GM21381 (cell line): Measurements from ENCODE around the gene PROX2.

Source experiments
- ATAC-seq: cut with Tn5 transposase; IDR thresholded peaks from one replicate; pipeline ENCODE4 v1.9.1; 2021; ENCODE audit warnings: mild to moderate bottlenecking, moderate library complexity; ENCODE audit not compliant: unreplicated experiment

Gene PROX2

DNA sequence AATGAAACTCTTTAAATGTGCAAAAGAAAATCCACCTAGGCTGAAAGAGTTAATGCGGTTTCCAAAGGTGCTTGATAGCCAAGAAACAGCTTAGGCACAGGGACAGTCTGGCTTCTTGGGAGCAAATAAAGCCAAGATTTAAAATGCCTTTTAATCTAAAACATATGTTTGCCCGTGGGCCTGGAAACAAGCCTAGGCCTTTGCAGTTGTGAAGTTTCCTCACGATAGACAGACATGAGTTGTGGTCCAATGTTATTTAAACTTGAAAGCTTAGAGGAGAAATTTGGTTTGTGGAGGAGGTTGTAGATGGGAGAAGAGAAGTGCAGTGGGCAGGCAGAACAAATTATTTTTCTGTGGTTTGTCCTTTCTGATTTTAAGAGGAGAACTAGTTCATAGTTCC is 29.8 kb downstream of the PROX2 start:
- ATAC-seq: no peak

DNA sequence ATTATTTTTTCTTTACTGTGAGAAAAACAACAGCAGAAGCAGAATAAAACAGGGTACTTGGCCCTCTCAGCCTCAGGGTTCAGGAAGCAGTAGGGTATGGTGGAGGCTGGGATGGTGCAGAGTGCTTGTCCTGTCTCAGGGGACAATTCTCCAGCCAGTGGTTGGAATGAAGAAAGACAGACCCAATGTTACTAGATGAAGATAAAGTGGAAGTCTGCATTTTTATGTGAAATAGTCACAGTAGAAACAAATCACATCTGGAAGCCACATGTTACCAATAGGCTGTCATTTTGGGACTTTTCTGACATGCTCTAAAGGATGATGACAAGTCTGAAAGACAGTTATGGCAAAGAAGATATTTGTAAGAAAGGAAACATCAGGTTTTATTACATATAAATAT is 32.3 kb downstream of the PROX2 start:
- ATAC-seq: no peak

DNA sequence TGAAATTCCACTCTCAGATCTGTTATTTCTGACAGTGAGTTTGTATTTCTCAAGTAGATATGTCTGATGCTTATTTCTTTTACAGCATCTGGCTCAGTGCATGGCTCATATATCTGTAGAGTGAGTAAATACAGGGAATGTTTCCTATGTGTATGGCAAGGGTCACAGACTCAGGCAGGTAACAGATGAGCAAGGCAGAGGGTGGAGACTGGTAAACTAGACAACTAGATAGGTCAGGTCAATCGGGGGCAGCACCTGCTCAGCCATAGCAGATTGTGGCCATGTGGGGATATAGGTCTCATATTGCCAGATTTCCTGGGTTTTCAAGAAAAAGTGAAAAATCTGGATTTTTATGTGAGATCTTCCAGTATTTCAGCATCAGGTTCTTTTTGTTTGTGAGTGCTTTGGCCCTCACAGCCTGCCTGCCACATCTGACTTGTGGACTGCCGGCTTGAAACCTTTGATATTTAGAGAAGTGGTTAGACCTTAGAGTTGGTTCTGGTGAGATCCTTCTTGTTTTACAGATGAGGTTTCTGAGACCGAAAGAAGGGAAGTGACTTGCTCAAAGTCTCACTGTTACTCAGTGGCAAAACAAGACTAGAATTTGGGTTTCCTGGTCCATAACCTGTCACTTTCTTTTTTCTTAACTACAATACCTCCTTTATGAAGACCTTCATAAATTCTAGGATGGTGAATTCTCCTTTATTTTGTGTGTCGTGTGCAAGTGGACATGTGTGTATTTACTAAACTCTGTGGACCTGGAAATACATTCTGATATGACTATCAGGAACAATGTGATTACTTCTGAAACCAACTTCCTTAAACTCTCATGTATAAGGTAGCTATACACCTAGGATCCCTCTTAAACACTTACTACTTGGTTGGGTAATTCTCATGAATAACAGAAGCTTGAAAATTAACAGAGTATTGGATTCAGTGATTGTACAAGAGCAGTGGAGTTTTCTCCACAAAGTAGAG is 34.4 kb downstream of the PROX2 start:
- ATAC-seq: peak; percentile 72

DNA sequence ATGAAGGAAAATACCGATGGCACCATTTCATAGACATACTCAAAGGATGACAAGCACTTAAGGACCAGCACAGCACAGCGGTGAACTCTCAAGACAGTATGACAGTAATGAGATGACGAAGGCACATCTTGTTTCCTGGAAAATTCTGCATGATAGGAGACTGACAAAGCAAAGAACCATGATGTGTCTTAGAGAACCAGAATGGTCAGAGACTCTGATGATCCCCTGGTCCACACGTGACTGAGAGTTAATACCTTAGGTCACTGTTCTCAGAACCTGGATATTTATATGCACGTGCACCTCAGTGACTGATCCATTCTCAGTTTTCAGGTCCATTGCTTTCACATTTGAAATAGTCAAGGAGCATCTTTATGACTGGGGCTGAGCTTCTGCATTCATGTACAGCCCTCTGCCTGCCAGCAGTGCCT is 35.3 kb downstream of the PROX2 start:
- ATAC-seq: peak; percentile 48

DNA sequence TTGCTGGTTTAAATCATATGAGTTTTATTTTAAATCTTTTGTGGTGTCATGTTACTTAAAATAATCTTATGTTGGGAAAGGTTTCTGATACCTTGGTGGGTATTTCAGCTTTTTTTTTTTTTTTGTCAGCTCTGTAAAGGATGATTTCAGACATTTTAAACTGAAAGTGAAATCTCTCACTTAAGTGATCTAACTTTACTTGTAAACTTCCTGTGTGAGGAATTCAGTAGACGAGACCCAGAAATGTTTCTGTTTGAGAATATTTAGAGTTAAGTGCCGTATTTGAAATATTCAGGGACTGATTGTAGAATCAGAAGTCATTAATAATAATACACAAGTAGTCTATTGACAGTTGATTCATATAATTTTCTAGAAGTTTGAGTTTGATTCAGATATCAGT is 37.8 kb downstream of the PROX2 start:
- no peak for ATAC-seq

DNA sequence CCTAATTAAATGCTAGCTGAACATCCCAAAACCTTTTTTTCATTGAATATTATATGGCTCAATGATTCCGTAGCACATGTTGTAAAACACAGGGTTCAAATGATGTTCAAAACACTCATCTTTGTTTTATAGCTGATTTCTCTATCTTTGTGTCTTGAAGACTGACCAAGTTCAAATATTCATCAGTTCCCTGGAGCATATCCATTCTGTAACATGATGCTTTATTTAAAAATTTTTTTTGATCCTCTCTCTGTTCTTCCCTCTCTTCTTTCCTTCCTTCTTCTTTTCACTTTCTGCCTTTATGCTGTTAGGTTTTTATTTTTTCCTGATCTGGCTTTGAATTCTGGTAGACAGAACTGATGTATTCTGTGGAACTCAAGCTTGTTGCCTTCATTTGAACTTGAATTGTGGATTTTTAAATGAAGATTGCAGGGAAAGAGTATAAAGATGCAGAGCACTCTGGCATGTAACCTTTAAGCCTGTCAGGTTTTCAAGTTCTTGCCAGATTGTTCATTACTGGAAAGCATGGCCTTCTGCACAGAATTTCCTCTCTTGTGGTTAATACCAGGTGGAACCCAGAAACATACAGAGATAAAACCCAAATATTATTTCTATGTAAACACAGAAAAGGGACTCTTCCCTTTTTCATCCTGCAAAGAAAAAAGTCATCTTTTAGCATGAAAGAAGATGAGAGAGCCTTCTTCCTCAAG is 39.5 kb downstream of the PROX2 start:
- no peak for ATAC-seq

DNA sequence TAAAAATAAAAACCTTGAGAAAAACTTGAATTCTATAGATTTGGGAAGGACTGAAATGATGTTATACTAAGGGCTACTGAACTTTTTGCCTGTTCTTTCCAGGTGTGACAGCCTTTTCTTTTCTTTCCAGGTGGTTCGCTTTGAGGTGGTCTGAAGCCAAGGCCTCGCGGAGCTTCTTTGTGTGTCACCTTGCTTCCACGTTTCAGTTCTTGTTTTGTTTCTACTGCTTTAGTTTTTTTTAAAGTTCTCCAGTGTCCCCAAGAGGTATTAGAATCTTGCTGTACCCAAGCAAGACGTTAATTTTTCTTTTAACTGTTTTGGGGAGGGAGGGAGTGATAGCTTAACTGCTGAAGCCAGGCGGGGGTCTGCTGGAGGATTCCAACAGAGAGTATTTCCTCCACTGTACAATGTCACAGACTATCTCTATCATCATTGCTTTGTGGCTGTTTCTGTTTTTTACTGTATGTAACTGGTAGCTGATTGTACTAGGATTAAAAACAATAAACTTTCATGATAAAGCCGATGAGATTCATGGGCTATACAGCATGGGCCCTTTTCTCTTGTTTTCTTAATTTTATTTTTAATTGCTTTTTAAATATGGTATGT is 40.2 kb downstream of the PROX2 start:
- no peak for ATAC-seq

DNA sequence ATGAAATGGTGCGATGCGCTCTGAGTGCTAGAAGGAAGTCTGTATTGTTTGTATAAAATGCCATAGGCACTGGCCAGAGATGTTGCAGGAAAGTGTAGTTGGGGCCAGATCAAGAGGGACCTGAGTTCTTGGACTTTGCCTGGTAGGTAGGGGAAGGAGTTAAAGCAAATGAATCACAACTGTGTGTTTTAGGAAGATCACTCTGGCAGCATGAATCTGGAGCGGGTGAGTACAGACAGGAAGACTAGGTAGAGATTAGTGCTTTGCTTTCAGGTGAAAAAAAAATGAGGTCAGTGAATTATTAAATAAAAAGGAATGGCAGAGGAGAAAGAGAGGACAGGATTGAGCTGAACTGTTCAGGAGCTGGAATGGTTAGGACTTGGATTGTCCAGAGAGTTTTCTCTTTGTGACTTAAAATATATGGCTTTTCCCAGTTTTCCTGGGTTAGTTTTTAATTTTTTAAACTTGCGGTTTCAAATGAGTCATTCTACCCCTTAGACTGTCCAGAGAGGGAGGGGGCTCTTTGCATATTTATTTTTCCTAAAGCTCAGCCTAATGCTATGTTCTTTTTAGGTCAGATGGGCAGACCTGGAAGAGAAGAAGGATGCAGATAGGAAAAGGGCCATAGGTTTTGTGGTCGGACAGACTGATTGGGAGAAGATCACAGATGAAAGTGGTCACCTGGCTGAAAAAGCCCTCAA is 41.1 kb downstream of the PROX2 start:
- ATAC-seq: no peak

DNA sequence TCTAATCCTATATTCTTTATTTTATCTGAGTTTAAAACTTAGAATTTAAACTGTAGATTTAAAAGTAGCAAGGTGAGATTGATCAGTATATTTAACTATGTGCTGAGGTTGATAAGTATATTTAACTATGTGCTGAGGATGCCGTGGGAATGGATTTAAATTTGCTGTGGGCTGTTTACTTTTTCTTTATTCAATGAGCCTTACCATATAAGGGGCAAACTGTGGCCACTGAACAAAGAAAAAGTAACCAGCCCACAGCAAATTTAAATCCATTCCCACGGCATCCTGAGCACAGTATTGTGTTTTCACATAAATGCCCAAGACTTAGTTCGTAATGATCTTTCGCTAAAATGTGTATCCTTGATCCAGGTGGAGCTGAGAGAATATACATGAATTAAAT is 43.1 kb downstream of the PROX2 start:
- no peak for ATAC-seq

DNA sequence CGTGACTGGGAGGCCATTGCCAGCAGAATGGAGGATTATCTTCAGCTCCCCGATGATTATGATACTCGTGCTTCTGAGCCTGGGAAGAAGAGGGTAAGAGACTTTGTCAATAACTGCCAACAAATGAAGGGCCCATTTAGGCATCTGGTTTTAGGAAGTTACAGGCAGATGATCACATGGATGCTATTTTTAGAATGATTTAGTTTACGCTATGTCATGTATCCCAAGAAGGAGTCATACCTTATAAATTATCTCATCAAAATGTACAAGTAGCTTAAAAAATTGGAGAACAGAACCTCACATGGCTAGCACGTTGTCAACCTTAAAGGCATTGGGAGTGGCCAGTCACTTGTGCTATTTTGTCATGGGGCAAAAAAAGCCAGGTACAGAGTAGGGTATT is 46.7 kb downstream of the PROX2 start:
- ATAC-seq: no peak

DNA sequence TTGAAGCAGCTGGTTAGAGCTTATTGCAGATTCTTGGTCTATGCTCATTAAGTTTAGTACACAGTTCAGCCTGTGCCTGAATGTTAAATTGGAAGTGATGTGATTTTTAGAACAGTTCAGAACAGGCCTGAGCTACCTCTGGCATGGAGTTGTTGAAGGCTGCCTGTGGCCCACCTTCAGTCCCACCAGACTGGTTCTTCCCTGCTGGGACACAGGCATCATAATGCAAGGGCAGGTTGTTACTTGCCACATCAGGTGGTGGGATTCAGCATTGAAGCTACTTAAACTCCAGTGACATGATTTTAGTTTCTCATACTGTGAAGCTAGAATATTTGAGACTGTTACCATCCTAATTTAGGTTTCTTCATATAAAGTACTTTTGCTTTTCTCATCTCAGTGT is 49.4 kb downstream of the PROX2 start:
- ATAC-seq: no peak
